K562 (cell line): ENCODE measurements around the gene DDX23. TPM values are rescaled to one million over a fixed set of nuclear protein-coding genes. Genes with fewer than 3 reads are reported as not detected.
A peak's percentile ranks its signal among the peaks of the same experiment; 100 is the strongest.

ENCODE experiments used
- ATF1 ChIP-seq, 2 experiments: fragments of 450-650 bp in 1 of 2; IDR thresholded peaks; 2 replicates each; pipeline ENCODE4 v1.6.1; 2016; ENCODE audit warnings: missing compliant biosample characterization in 1 of 2, missing genetic modification characterization in 1 of 2
- ATF3 ChIP-seq, 2 experiments: fragments of 450-650 bp in 1 of 2; sonication (generic) in 1 of 2; formaldehyde crosslinking in 1 of 2; IDR thresholded peaks in 1 of 2; conservative IDR thresholded peaks in 1 of 2; 2 replicates each; pipeline versions ENCODE4 v1.6.1 to v1.8.1; 2016 to 2023; ENCODE audit warnings: mild to moderate bottlenecking in 2 of 2, moderate library complexity in 2 of 2, inconsistent platforms in 1 of 2, missing genetic modification reagents in 1 of 2
- ATF7 ChIP-seq: fragments of 450-650 bp; IDR thresholded peaks from 2 replicates; pipeline ENCODE4 v1.7.1; 2014; ENCODE audit warnings: mild to moderate bottlenecking, moderate library complexity
- C11orf30 ChIP-seq: fragments of 450-650 bp; IDR thresholded peaks from 2 replicates; pipeline ENCODE4 v1.6.1; 2016; ENCODE audit warnings: low read depth, mild to moderate bottlenecking
- CCAR2 ChIP-seq: fragments of 200-400 bp; formaldehyde crosslinking; IDR thresholded peaks from 2 replicates; pipeline ENCODE4 v1.6.1; 2017; ENCODE audit warnings: mild to moderate bottlenecking, low read depth, low read length
- CEBPB ChIP-seq: fragments of 450-650 bp; IDR thresholded peaks from 2 replicates; pipeline ENCODE4 v1.6.1; 2016; ENCODE audit warnings: missing genetic modification characterization, missing compliant biosample characterization
- CTCF ChIP-seq, 3 experiments: IDR thresholded peaks in 2 of 3; conservative IDR thresholded peaks in 1 of 3; 2 replicates each; pipeline ENCODE4 v1.5.1; 2011 to 2012; ENCODE audit warnings: low read length in 3 of 3, mild to moderate bottlenecking in 3 of 3, control low read depth in 2 of 3, improper control_type of control experiment in 1 of 3, inconsistent platforms in 1 of 3, low read depth in 1 of 3, mixed read lengths in 1 of 3, moderate library complexity in 1 of 3; ENCODE audit not compliant: insufficient read depth in 2 of 3
- DPF2 ChIP-seq: fragments of 450-650 bp; IDR thresholded peaks from 2 replicates; pipeline ENCODE4 v1.6.1; 2016
- E2F6 ChIP-seq, 2 experiments: IDR thresholded peaks; 2 replicates each; pipeline ENCODE4 v1.6.1; 2011; ENCODE audit warnings: borderline replicate concordance in 1 of 2, control low read depth in 1 of 2, low read depth in 1 of 2, low read length in 1 of 2, mild to moderate bottlenecking in 1 of 2, mixed read lengths in 1 of 2, moderate library complexity in 1 of 2; ENCODE audit not compliant: insufficient read depth in 1 of 2, insufficient read length in 1 of 2, poor library complexity in 1 of 2, severe bottlenecking in 1 of 2; ENCODE audit errors: extremely low read depth in 1 of 2
- JUND ChIP-seq, 2 experiments: IDR thresholded peaks; 2 replicates in 1 of 2; 3 replicates in 1 of 2; pipeline ENCODE4 v1.6.1; 2011; ENCODE audit warnings: borderline replicate concordance in 2 of 2, low read depth in 2 of 2, low read length in 2 of 2, improper control_type of control experiment in 1 of 2, missing biosample characterization in 1 of 2, missing genetic modification characterization in 1 of 2, missing genetic modification reagents in 1 of 2
- MBD2 ChIP-seq: sonication (generic); IDR thresholded peaks from 2 replicates; pipeline ENCODE4 v1.6.1; 2016; ENCODE audit warnings: low read depth, borderline replicate concordance
- NEUROD1 ChIP-seq: fragments of 150-350 bp; IDR thresholded peaks from 2 replicates; pipeline ENCODE4 v1.6.1; 2014; ENCODE audit warnings: borderline replicate concordance, low read length, low read depth; ENCODE audit not compliant: partially characterized antibody
- PHF8 ChIP-seq: fragments of 200-600 bp; sonication (generic); IDR thresholded peaks from 2 replicates; pipeline ENCODE4 v1.6.1; 2012; ENCODE audit warnings: mixed run types, mild to moderate bottlenecking, inconsistent platforms, low read length, moderate library complexity, borderline replicate concordance
- POLR2AphosphoS5 ChIP-seq: IDR thresholded peaks from 2 replicates; pipeline ENCODE4 v1.6.1; 2011; ENCODE audit warnings: mild to moderate bottlenecking, low read depth, low read length, moderate library complexity; ENCODE audit not compliant: control insufficient read depth, insufficient read depth
- POLR2B ChIP-seq: fragments of 450-650 bp; IDR thresholded peaks from 2 replicates; pipeline ENCODE4 v1.6.1; 2018; ENCODE audit warnings: low read depth; ENCODE audit not compliant: partially characterized antibody
- POLR3G ChIP-seq: IDR thresholded peaks from 2 replicates; pipeline ENCODE4 v1.6.1; 2011; ENCODE audit not compliant: insufficient read length, insufficient replicate concordance; ENCODE audit errors: extremely low read depth
- PREB ChIP-seq: sonication (generic); formaldehyde crosslinking; IDR thresholded peaks from 2 replicates; pipeline ENCODE4 v1.8.1; 2023; ENCODE audit warnings: mild to moderate bottlenecking, missing genetic modification reagents
- RBM25 ChIP-seq: fragments of 200-400 bp; formaldehyde crosslinking; IDR thresholded peaks from 2 replicates; pipeline ENCODE4 v1.6.1; 2018; ENCODE audit warnings: low read length, low read depth, moderate library complexity; ENCODE audit not compliant: severe bottlenecking
- SPI1 ChIP-seq: IDR thresholded peaks from 2 replicates; pipeline ENCODE4 v1.6.1; 2011; ENCODE audit warnings: low read depth, low read length, control low read depth, borderline replicate concordance
- ZBTB17 ChIP-seq: fragments of 450-650 bp; formaldehyde crosslinking; IDR thresholded peaks from 2 replicates; pipeline ENCODE4 v1.4.0; 2020; ENCODE audit warnings: mild to moderate bottlenecking
- ZNF212 ChIP-seq: fragments of 450-650 bp; formaldehyde crosslinking; IDR thresholded peaks from 2 replicates; pipeline ENCODE4 v1.4.0; 2020; ENCODE audit warnings: mild to moderate bottlenecking
- polyA plus RNA-seq, 8 experiments: library from polyadenylated mRNA; depleted of rRNA in 4 of 8; stranded (reverse) in 5 of 8; unstranded in 3 of 8; fragments of >200 nt; fragmentation: Nextera tagmentation in 2 of 8; fragmentation: Illumina TruSeq in 1 of 8; extraction: Ambion mirVana in 2 of 8; extraction: Trizol in 1 of 8; gene quantifications; 2 replicates each; pipeline versions ENCODE4 v1.2.1 to v1.2.3, GENCODE V29; 2011 to 2014; ENCODE audit warnings: inconsistent platforms in 1 of 8, missing spikeins in 1 of 8
- total RNA-seq, 7 experiments: library from RNA; depleted of rRNA in 6 of 7; stranded (reverse); fragments of >200 nt in 6 of 7; fragmentation: Illumina TruSeq in 2 of 7; extraction: Trizol in 2 of 7; gene quantifications; 2 replicates each; pipeline versions ENCODE4 v1.2.1 to v1.2.3, GENCODE V29; 2011 to 2021; ENCODE audit warnings: low replicate concordance in 1 of 7

Gene DDX23
- total and polyA plus RNA-seq, 9 of the 15 experiments (the other 6 are each of a cell fraction or from before 2014, with no cell fraction given): 32.4 to 138 (median 104) TPM

- TF ChIP-seq RBM25 (peak; percentile 91), C11orf30 (peak; percentile 44), NEUROD1 (peak; percentile 94), CEBPB (tag) (peak; percentile 85), CCAR2 (no peak), POLR2B (peak; percentile 79), SPI1 (peak; percentile 47; the same call in 1 of the 2 replicates), E2F6 (IDR thresholded peaks at IDR 0.05; ENCODE audit: borderline replicate concordance in 1 of 2, extremely low read depth in 1 of 2, insufficient read depth in 1 of 2, insufficient read length in 1 of 2, low read depth in 1 of 2, low read length in 1 of 2, poor library complexity in 1 of 2, severe bottlenecking in 1 of 2) (peak; percentile 70 to 73), MBD2 (peak; percentile 90), ATF3 (IDR thresholded peaks at IDR 0.05) (peak; percentile 72), ATF3 (CRISPR knock-in tag; conservative IDR thresholded peaks at IDR 0.05) (no peak), DPF2 (no peak), ZBTB17 (CRISPR knock-in tag) (0 out of 2 replicates have a peak, but pooled peaks have one; percentile 22), ATF7 (peak; percentile 45), PHF8 (peak; percentile 83; the same call in 1 of the 2 replicates), CTCF (IDR thresholded peaks at IDR 0.05 in 2 of 3, conservative IDR thresholded peaks at IDR 0.05 in 1 of 3; ENCODE audit: insufficient read depth in 2 of 3, low read depth in 1 of 3, low read length in 3 of 3) (peak in 1 of 3 experiments; percentile 19; a peak in 1 of 6 replicates), JUND (IDR thresholded peaks at IDR 0.05; ENCODE audit: borderline replicate concordance, low read depth, low read length) (peak; percentile 41; the same call in 1 of the 2 replicates), JUND (tag; IDR thresholded peaks at IDR 0.05; ENCODE audit: borderline replicate concordance, low read depth, low read length) (no peak), POLR3G (no peak), ZNF212 (CRISPR knock-in tag) (no peak), POLR2AphosphoS5 (peak; percentile 54; the same call in 1 of the 2 replicates), PREB (CRISPR knock-in tag) (no peak), ATF1 (CRISPR knock-in tag; IDR thresholded peaks at IDR 0.05) (no peak), ATF1 (tag; IDR thresholded peaks at IDR 0.05) (peak; percentile 38; the same call in 1 of the 2 replicates)
These were observed 13.5 kb upstream of the DDX23 start, which contains the start of gene RND1 (continued) for GRCh38 chr12:48865281-48866051.
